Uterus (tissue), 2 donors: ENCODE data around the gene SP2.

ENCODE experiments used
- CTCF ChIP-seq, 4 experiments: fragments of 200-600 bp in 2 of 4; fragments of 450-650 bp in 2 of 4; sonication (generic) in 2 of 4; IDR thresholded peaks; one replicate each; pipeline ENCODE4 v1.5.1; 2016 to 2019; ENCODE audit warnings: antibody characterized with exemption in 4 of 4, mild to moderate bottlenecking in 2 of 4, moderate library complexity in 1 of 4
- POLR2A ChIP-seq, 2 donors: fragments of 450-650 bp; IDR thresholded peaks; one replicate each; pipeline ENCODE4 v1.6.1; 2016; ENCODE audit warnings: antibody characterized with exemption in 2 of 2, mild to moderate bottlenecking in 1 of 2, moderate library complexity in 1 of 2

DNA sequence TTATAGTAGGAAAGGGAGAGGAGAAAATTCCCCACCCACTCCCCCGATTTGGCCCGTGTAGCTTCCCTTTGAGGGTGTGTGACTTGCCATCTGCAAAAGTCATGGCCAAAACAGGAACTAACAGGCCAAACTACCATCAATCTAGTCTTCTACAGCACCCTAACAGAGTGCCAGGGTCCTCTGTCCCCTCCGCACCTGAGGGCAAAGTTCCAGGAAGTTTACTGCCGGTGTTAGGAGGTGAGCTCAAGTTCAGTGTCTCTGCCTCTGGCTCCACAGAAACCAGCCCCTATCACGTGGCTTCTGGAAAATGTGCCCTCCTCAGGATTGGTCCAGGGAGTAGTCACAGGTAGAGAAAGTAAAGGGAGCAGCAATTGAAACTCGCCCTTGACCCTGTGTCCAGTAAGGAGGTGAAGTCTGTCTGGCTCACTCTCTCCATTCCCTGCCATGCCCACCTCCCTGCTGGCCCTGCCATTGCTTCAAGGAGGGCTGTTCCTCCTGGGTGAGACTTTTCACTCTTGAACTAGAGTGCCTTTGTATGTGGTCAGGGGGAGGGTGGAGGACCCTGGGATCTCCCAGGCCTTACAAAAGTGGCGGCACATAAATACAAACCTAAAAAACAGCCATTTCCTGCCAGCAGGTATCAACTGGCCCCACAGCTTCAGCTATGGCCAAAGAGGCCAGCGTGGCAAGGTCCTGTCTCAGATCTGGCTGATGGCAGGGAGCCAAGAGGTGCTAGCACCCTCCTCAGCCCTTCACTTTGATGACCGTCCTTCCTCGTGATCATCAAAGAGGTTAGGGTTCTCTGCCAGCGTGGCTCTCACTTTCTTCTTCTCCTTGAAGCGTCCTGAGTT, 56.4 kb downstream of the SP2 start:
- TF ChIP-seq CTCF (IDR thresholded peaks at IDR 0.05) = no peak
- TF ChIP-seq POLR2A (IDR thresholded peaks at IDR 0.05) = no peak
